ENCODE data around the gene PSMD2. TPM values are rescaled to one million over a fixed set of nuclear protein-coding genes. Genes with fewer than 3 reads are reported as not detected.

The PSMD2 gene
- total RNA-seq, 2 donors from 2014 or later: 75.0 to 83.7 TPM

- no peak for TF ChIP-seq POLR2A (IDR thresholded peaks at IDR 0.05)
- no peak for TF ChIP-seq CTCF (IDR thresholded peaks at IDR 0.05)
- 88 to 92% methylated on average over 22 to 23 of the region's 23 CpGs for WGBS, 2 donors
- no peaks in the 10 kb centered on the region for H3K9me3 ChIP-seq
- ATAC-seq (no peak), DNase-seq (no peak)
- no peaks in the 10 kb centered on the region for H3K27me3 ChIP-seq
- H3K4me3 ChIP-seq: no peak overlapping the region
- intact Hi-C loops (cut with DNase I): no loop called here
- peaks cover 22% of the 10 kb centered on the region for H3K4me1 ChIP-seq
- no peaks in the 10 kb centered on the region for H3K36me3 ChIP-seq (replicated peaks in 1 of 2; ENCODE audit: insufficient read depth in 1 of 2, low read depth in 2 of 2)
- no peak overlapping the region for H3K27ac ChIP-seq
These were observed 41.7 kb upstream of the PSMD2 start for GRCh38 chr3:184257083-184257915.

GRCh38 chr3:184258926-184259325 lies 40.1 kb upstream of the PSMD2 start:
- Histone ChIP-seq H3K36me3 (replicated peaks in 1 of 2; ENCODE audit: insufficient read depth in 1 of 2, low read depth in 2 of 2) (no peaks in the 10 kb centered on the region), H3K27ac (no peak overlapping the region), H3K4me3 (no peak overlapping the region), H3K9me3 (no peaks in the 10 kb centered on the region), H3K4me1 (peaks cover 30% of the 10 kb centered on the region), H3K27me3 (no peaks in the 10 kb centered on the region)
- ATAC-seq (no peak), DNase-seq (no peak)
- TF ChIP-seq POLR2A (IDR thresholded peaks at IDR 0.05) (no peak), CTCF (IDR thresholded peaks at IDR 0.05) (no peak)
- WGBS, 2 donors: 81 to 83% methylated on average over 3 to 5 of the region's 5 CpGs
- intact Hi-C loops (cut with DNase I): no loop called here

GRCh38 chr3:184259396-184259877 lies 39.6 kb upstream of the PSMD2 start:
- Histone ChIP-seq H3K27me3 (no peaks in the 10 kb centered on the region), H3K4me3 (no peak overlapping the region), H3K4me1 (peaks cover 30% of the 10 kb centered on the region), H3K9me3 (no peaks in the 10 kb centered on the region), H3K27ac (no peak overlapping the region), H3K36me3 (replicated peaks in 1 of 2; ENCODE audit: insufficient read depth in 1 of 2, low read depth in 2 of 2) (no peaks in the 10 kb centered on the region)
- intact Hi-C loops (cut with DNase I): no loop called here
- ATAC-seq: no peak
- no peak for DNase-seq
- TF ChIP-seq POLR2A (IDR thresholded peaks at IDR 0.05) (no peak), CTCF (IDR thresholded peaks at IDR 0.05) (no peak)
- 17 to 60% methylated on average over 5 to 24 of the region's 28 CpGs for WGBS, 2 donors

- TF ChIP-seq CTCF (IDR thresholded peaks at IDR 0.05) (no peak), POLR2A (IDR thresholded peaks at IDR 0.05) (peak in 1 of 3 donors; percentile 35)
- H3K27me3 ChIP-seq: no peaks in the 10 kb centered on the region
- no peaks in the 10 kb centered on the region for H3K9me3 ChIP-seq
- ATAC-seq (peak; percentile 36), DNase-seq (peak; percentile 51 to 70 (median 60))
- peak overlapping the region in 3 of 4 donors; percentile 74 to 88 (median 86) for H3K27ac ChIP-seq
- H3K4me1 ChIP-seq: peaks cover 30% of the 10 kb centered on the region
- intact Hi-C loops (cut with DNase I): no loop called here
- 1 to 5% methylated on average over 15 to 56 of the region's 91 CpGs for WGBS, 2 donors
- no peaks in the 10 kb centered on the region for H3K36me3 ChIP-seq (replicated peaks in 1 of 2; ENCODE audit: insufficient read depth in 1 of 2, low read depth in 2 of 2)
- H3K4me3 ChIP-seq: peak overlapping the region; percentile 21 to 34
These were observed 38.9 kb upstream of the PSMD2 start for GRCh38 chr3:184259878-184260723.
